ENCODE results near the gene SERPINB8.

Gene SERPINB8

GRCh38 chr18:63974991-63975390 is 5.1 kb downstream of the SERPINB8 start:
- no peak for DNase-seq (ENCODE audit: extremely low spot score)

GRCh38 chr18:63975628-63976027 is 5.7 kb downstream of the SERPINB8 start:
- no peak for TF ChIP-seq LEF1 (IDR thresholded peaks at IDR 0.05; ENCODE audit: borderline replicate concordance)
- TF ChIP-seq BHLHE40 (IDR thresholded peaks at IDR 0.05; ENCODE audit: borderline replicate concordance) = no peak
- TF ChIP-seq, protein P1, sequence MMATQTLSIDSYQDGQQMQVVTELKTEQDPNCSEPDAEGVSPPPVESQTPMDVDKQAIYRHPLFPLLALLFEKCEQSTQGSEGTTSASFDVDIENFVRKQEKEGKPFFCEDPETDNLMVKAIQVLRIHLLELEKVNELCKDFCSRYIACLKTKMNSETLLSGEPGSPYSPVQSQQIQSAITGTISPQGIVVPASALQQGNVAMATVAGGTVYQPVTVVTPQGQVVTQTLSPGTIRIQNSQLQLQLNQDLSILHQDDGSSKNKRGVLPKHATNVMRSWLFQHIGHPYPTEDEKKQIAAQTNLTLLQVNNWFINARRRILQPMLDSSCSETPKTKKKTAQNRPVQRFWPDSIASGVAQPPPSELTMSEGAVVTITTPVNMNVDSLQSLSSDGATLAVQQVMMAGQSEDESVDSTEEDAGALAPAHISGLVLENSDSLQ (IDR thresholded peaks at IDR 0.05) = no peak
- no peak for TF ChIP-seq HDGF (IDR thresholded peaks at IDR 0.05; ENCODE audit: borderline replicate concordance)
- no peak for TF ChIP-seq TARDBP (IDR thresholded peaks at IDR 0.05)
- TF ChIP-seq FOXM1 (IDR thresholded peaks at IDR 0.05; ENCODE audit: borderline replicate concordance) = no peak
- TF ChIP-seq L3MBTL2 (conservative IDR thresholded peaks at IDR 0.05) = no peak
- TF ChIP-seq ELF4 (IDR thresholded peaks at IDR 0.05) = no peak
- no peak for TF ChIP-seq SUZ12 (IDR thresholded peaks at IDR 0.05)
- TF ChIP-seq NFRKB (IDR thresholded peaks at IDR 0.05) = no peak
- TF ChIP-seq CTBP1 (IDR thresholded peaks at IDR 0.05; ENCODE audit: borderline replicate concordance) = no peak
- TF ChIP-seq ARNT (IDR thresholded peaks at IDR 0.05) = no peak
- no peak for TF ChIP-seq FOXK2 (IDR thresholded peaks at IDR 0.05)
- TF ChIP-seq ZNF384 (IDR thresholded peaks at IDR 0.05) = no peak
- no peak for TF ChIP-seq SP1 (IDR thresholded peaks at IDR 0.05)
- no peak for TF ChIP-seq FOXA1 (IDR thresholded peaks at IDR 0.05)
- ChIA-PET CTCF (interaction anchor here (1.1 kb wide), 1 partner anchor 12 kb away, joined by 4 read pairs; no protein-coding TSS in a partner anchor), POLR2A (no interaction called here)
- DNase-seq (ENCODE audit: extremely low spot score) = no peak

More at GRCh38 chr18:63974991-63975390, 5.1 kb downstream of the SERPINB8 start:
- CTCF ChIA-PET = interaction anchor here (1.1 kb wide), 1 partner anchor 11 kb away, joined by 4 read pairs; no protein-coding TSS in a partner anchor
- POLR2A ChIA-PET = no interaction called here
- TF ChIP-seq ELF4 (IDR thresholded peaks at IDR 0.05) (no peak), FOXM1 (IDR thresholded peaks at IDR 0.05; ENCODE audit: borderline replicate concordance) (no peak), CTBP1 (IDR thresholded peaks at IDR 0.05; ENCODE audit: borderline replicate concordance) (no peak), HDGF (IDR thresholded peaks at IDR 0.05; ENCODE audit: borderline replicate concordance) (no peak), FOXA1 (IDR thresholded peaks at IDR 0.05) (no peak), ZNF384 (IDR thresholded peaks at IDR 0.05) (no peak), LEF1 (IDR thresholded peaks at IDR 0.05; ENCODE audit: borderline replicate concordance) (no peak), BHLHE40 (IDR thresholded peaks at IDR 0.05; ENCODE audit: borderline replicate concordance) (no peak), TARDBP (IDR thresholded peaks at IDR 0.05) (no peak), SUZ12 (IDR thresholded peaks at IDR 0.05) (no peak), NFRKB (IDR thresholded peaks at IDR 0.05) (no peak), ARNT (IDR thresholded peaks at IDR 0.05) (no peak)

DNA sequence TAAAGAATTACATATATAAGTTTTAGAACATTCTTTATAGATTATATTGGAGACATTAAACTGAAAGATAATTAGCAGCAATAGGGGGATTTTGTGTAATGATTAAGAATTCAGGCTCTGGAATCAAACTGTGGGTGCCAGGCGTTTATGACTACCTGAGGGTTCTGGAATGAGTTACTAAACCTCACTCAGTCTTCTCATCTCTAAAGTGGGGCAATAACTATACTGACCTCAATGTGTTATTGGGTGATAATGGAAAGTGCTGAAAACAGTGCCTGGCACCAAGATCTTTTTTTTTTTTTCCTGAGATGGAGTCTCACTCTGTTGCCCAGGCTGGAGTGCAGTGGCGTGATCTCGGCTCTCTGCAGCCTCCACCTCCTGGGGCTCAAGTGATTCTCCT is 7.2 kb downstream of the SERPINB8 start:
- POLR2A ChIA-PET = no interaction called here
- CTCF ChIA-PET = no interaction called here
- TF ChIP-seq, protein P1 (IDR thresholded peaks at IDR 0.05) = no peak
- TF ChIP-seq SP1 (IDR thresholded peaks at IDR 0.05) = no peak
- TF ChIP-seq FOXM1 (IDR thresholded peaks at IDR 0.05; ENCODE audit: borderline replicate concordance) = no peak
- no peak for TF ChIP-seq L3MBTL2 (conservative IDR thresholded peaks at IDR 0.05)
- TF ChIP-seq HDGF (IDR thresholded peaks at IDR 0.05; ENCODE audit: borderline replicate concordance) = no peak
- no peak for TF ChIP-seq ZNF384 (IDR thresholded peaks at IDR 0.05)
- no peak for TF ChIP-seq ARNT (IDR thresholded peaks at IDR 0.05)
- TF ChIP-seq FOXK2 (IDR thresholded peaks at IDR 0.05) = no peak
- TF ChIP-seq LEF1 (IDR thresholded peaks at IDR 0.05; ENCODE audit: borderline replicate concordance) = no peak
- TF ChIP-seq NFRKB (IDR thresholded peaks at IDR 0.05) = no peak
- TF ChIP-seq BHLHE40 (IDR thresholded peaks at IDR 0.05; ENCODE audit: borderline replicate concordance) = no peak
- no peak for TF ChIP-seq CTBP1 (IDR thresholded peaks at IDR 0.05; ENCODE audit: borderline replicate concordance)
- TF ChIP-seq SUZ12 (IDR thresholded peaks at IDR 0.05) = no peak
- no peak for TF ChIP-seq FOXA1 (IDR thresholded peaks at IDR 0.05)
- TF ChIP-seq ELF4 (IDR thresholded peaks at IDR 0.05) = no peak
- DNase-seq (ENCODE audit: extremely low spot score) = no peak

GRCh38 chr18:63979409-63979920 is 9.6 kb downstream of the SERPINB8 start:
- peak; percentile 39 for DNase-seq (ENCODE audit: extremely low spot score)
- POLR2A ChIA-PET = no interaction called here
- CTCF ChIA-PET = interaction anchor here (0.6 kb wide), 1 partner anchor 88 kb away, joined by 3 read pairs; no protein-coding TSS in a partner anchor
- TF ChIP-seq ARNT (IDR thresholded peaks at IDR 0.05) (no peak), ELF4 (IDR thresholded peaks at IDR 0.05) (no peak), SUZ12 (IDR thresholded peaks at IDR 0.05) (no peak), FOXK2 (IDR thresholded peaks at IDR 0.05) (no peak), LEF1 (IDR thresholded peaks at IDR 0.05; ENCODE audit: borderline replicate concordance) (no peak), FOXM1 (IDR thresholded peaks at IDR 0.05; ENCODE audit: borderline replicate concordance) (no peak), ZNF384 (IDR thresholded peaks at IDR 0.05) (no peak), CTBP1 (IDR thresholded peaks at IDR 0.05; ENCODE audit: borderline replicate concordance) (no peak), BHLHE40 (IDR thresholded peaks at IDR 0.05; ENCODE audit: borderline replicate concordance) (no peak), L3MBTL2 (conservative IDR thresholded peaks at IDR 0.05) (no peak), NFRKB (IDR thresholded peaks at IDR 0.05) (no peak), FOXA1 (IDR thresholded peaks at IDR 0.05) (no peak)
- TF ChIP-seq, protein P1 (IDR thresholded peaks at IDR 0.05) = no peak

GRCh38 chr18:63980027-63980426 is 10.1 kb downstream of the SERPINB8 start:
- ChIA-PET POLR2A (no interaction called here), CTCF (interaction anchor here (0.6 kb wide), 1 partner anchor 88 kb away, joined by 3 read pairs; no protein-coding TSS in a partner anchor)
- DNase-seq (ENCODE audit: extremely low spot score) = no peak
- TF ChIP-seq CTBP1 (IDR thresholded peaks at IDR 0.05; ENCODE audit: borderline replicate concordance) (no peak), NFRKB (IDR thresholded peaks at IDR 0.05) (no peak), FOXA1 (IDR thresholded peaks at IDR 0.05) (no peak), ELF4 (IDR thresholded peaks at IDR 0.05) (no peak)
- TF ChIP-seq, protein P1 (IDR thresholded peaks at IDR 0.05) = no peak

Data from HEK293T (cell line).